ACC112 (cell line): ENCODE results near the gene ZBED6.

ENCODE experiments used
- H2AFZ ChIP-seq: fragments of 200-600 bp; sonication (generic); one replicate; pipeline ENCODE4 v1.6.0; 2017; ENCODE audit warnings: antibody characterized with exemption, low read length; ENCODE audit not compliant: unreplicated experiment
- H3K27ac ChIP-seq: fragments of 200-600 bp; sonication (generic); 2 replicates; pipeline ENCODE4 v1.5.1; 2014; ENCODE audit warnings: low read depth, mild to moderate bottlenecking, antibody characterized with exemption, low read length, moderate library complexity
- H3K27me3 ChIP-seq: fragments of 200-600 bp; sonication (generic); 2 replicates; pipeline ENCODE4 v1.6.1; 2014; ENCODE audit warnings: mild to moderate bottlenecking, antibody characterized with exemption, low read length, moderate library complexity, mixed read lengths; ENCODE audit not compliant: insufficient read depth
- H3K36me3 ChIP-seq: fragments of 200-600 bp; sonication (generic); 2 replicates; pipeline ENCODE4 v1.6.1; 2016; ENCODE audit warnings: mild to moderate bottlenecking, antibody characterized with exemption, low read length, moderate library complexity, mixed read lengths; ENCODE audit not compliant: insufficient read depth
- H3K4me1 ChIP-seq: fragments of 200-600 bp; sonication (generic); one replicate; pipeline ENCODE4 v1.6.1; 2016; ENCODE audit warnings: low read length, mixed read lengths; ENCODE audit not compliant: insufficient read depth, unreplicated experiment, control insufficient read depth
- H3K4me3 ChIP-seq: fragments of 200-600 bp; sonication (generic); 2 replicates; pipeline ENCODE4 v1.5.1; 2014; ENCODE audit warnings: mild to moderate bottlenecking, low read depth, low read length
- H3K79me2 ChIP-seq: fragments of 200-600 bp; sonication (generic); one replicate; pipeline ENCODE4 v1.6.0; 2016; ENCODE audit warnings: low read length; ENCODE audit not compliant: control insufficient read depth, unreplicated experiment, insufficient read depth

The ZBED6 gene

DNA sequence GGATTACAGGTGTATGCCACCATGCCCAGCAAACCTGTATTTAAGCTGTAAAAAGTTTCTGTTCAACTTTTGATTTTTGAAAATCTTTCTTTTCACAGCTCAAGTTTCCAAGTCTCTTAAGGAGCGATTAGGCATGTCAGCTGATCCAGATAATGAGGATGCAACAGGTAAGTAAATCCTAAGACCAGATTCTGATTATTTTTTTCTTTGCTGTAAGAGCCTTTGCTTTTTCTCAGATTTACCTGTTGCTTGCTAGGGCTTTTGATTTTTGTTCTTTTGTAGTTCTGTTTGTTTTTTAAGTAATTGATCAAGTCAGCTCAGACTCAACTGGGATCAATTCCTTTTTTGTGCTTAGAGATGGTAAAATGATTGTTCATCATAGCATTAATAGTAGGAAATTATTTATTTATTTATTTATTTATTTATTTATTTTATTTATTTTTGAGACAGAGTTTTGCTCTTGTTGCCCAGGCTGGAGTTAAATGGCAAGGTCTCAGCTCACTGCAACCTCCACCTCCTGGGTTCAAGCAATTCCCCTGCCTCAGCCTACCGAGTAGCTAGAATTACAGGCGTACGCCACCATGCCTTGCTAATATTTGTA is 44.9 kb downstream of the ZBED6 start:
- Histone ChIP-seq H3K4me3 (no peak overlapping the region), H2AFZ (no peak overlapping the region), H3K79me2 (peaks cover 7% of the 10 kb centered on the region), H3K36me3 (peaks cover 45% of the 10 kb centered on the region), H3K4me1 (peaks cover 18% of the 10 kb centered on the region), H3K27ac (no peak overlapping the region), H3K27me3 (no peaks in the 10 kb centered on the region)

DNA sequence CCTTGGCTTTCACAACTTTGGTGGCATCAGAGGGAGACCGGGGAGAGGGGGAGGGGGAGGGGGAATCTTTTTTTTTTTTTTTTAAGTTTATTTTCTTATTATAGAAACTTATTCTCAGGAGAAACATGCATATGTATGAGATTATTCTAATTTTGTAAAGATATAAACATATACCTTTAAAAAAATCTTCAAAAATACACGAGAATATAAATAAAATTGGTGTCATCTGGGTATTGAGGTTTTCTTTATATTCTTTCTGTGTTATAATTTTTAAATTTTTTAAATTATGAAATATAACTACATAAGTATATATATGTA is 47.1 kb downstream of the ZBED6 start:
- Histone ChIP-seq H2AFZ (no peak overlapping the region), H3K4me3 (no peak overlapping the region), H3K36me3 (peaks cover 40% of the 10 kb centered on the region), H3K27ac (no peak overlapping the region), H3K4me1 (peaks cover 18% of the 10 kb centered on the region), H3K79me2 (peaks cover 5% of the 10 kb centered on the region), H3K27me3 (no peaks in the 10 kb centered on the region)

DNA sequence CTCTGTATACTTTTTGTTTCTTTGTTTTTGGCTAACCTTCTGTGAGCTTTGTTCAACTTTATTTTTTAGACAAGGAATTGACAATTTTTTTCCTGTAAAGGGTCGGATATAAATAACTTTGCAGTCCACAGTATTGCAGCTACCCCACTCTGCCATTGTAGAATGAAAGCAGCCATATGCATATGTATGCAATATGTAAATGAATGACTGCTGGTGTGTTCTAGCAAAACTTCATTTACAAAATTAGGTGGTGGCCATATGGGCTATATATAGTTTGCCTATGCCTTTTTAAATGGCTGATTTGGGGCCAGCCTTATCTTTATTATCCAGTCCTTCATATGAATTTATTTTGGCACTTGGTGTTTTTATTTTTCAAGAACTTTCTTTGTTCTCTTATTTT is 48.0 kb downstream of the ZBED6 start:
- Histone ChIP-seq H3K4me3 (no peak overlapping the region), H3K27ac (no peak overlapping the region), H3K27me3 (no peaks in the 10 kb centered on the region), H3K36me3 (peaks cover 33% of the 10 kb centered on the region), H2AFZ (no peak overlapping the region), H3K4me1 (peaks cover 13% of the 10 kb centered on the region), H3K79me2 (peaks cover 5% of the 10 kb centered on the region)
